Measurements from ENCODE around the gene FCHO2. TPM values are rescaled to one million over a fixed set of nuclear protein-coding genes. Genes with fewer than 3 reads are reported as not detected.

FCHO2 gene
- total RNA-seq, 1 donor from 2014 or later = 11.2 TPM

GRCh38 chr5:73066466-73066865 is 110.6 kb downstream of the FCHO2 start:
- Histone ChIP-seq H3K4me3 (ENCODE audit: low read depth, low read length) (no peak overlapping the region), H3K36me3 (ENCODE audit: control insufficient read depth, insufficient read depth, low read length) (no peaks in the 10 kb centered on the region), H3K27me3 (ENCODE audit: control insufficient read depth, insufficient read depth, low read length) (no peaks in the 10 kb centered on the region)
- DNase-seq (ENCODE audit: low read depth) = peak; percentile 29
- TF ChIP-seq CTCF (IDR thresholded peaks at IDR 0.05; ENCODE audit: insufficient read depth, low read length, poor library complexity, severe bottlenecking) = no peak

GRCh38 chr5:73067213-73067612 is 111.4 kb downstream of the FCHO2 start:
- no peak for TF ChIP-seq CTCF (IDR thresholded peaks at IDR 0.05; ENCODE audit: insufficient read depth, low read length, poor library complexity, severe bottlenecking)
- H3K27me3 ChIP-seq (ENCODE audit: control insufficient read depth, insufficient read depth, low read length) = no peaks in the 10 kb centered on the region
- H3K4me3 ChIP-seq (ENCODE audit: low read depth, low read length) = no peak overlapping the region
- H3K36me3 ChIP-seq (ENCODE audit: control insufficient read depth, insufficient read depth, low read length) = no peaks in the 10 kb centered on the region
- DNase-seq (ENCODE audit: low read depth) = no peak

GRCh38 chr5:73081093-73081492 is 125.3 kb downstream of the FCHO2 start:
- H3K4me3 ChIP-seq (ENCODE audit: low read depth, low read length) = no peak overlapping the region
- DNase-seq (ENCODE audit: low read depth) = no peak
- no peak for TF ChIP-seq CTCF (IDR thresholded peaks at IDR 0.05; ENCODE audit: insufficient read depth, low read length, poor library complexity, severe bottlenecking)
- no peaks in the 10 kb centered on the region for H3K27me3 ChIP-seq (ENCODE audit: control insufficient read depth, insufficient read depth, low read length)
- H3K36me3 ChIP-seq (ENCODE audit: control insufficient read depth, insufficient read depth, low read length) = no peaks in the 10 kb centered on the region

- Histone ChIP-seq H3K4me3 (ENCODE audit: low read depth, low read length) (no peak overlapping the region), H3K27me3 (ENCODE audit: control insufficient read depth, insufficient read depth, low read length) (no peaks in the 10 kb centered on the region), H3K36me3 (ENCODE audit: control insufficient read depth, insufficient read depth, low read length) (no peaks in the 10 kb centered on the region)
- no peak for DNase-seq (ENCODE audit: low read depth)
- no peak for TF ChIP-seq CTCF (IDR thresholded peaks at IDR 0.05; ENCODE audit: insufficient read depth, low read length, poor library complexity, severe bottlenecking)
These were observed 132.2 kb downstream of the FCHO2 start for GRCh38 chr5:73088026-73088425.

- DNase-seq (ENCODE audit: low read depth) = peak; percentile 49
- TF ChIP-seq CTCF (IDR thresholded peaks at IDR 0.05; ENCODE audit: insufficient read depth, low read length, poor library complexity, severe bottlenecking) = no peak
- Histone ChIP-seq H3K27me3 (ENCODE audit: control insufficient read depth, insufficient read depth, low read length) (no peaks in the 10 kb centered on the region), H3K4me3 (ENCODE audit: low read depth, low read length) (no peak overlapping the region), H3K36me3 (ENCODE audit: control insufficient read depth, insufficient read depth, low read length) (no peaks in the 10 kb centered on the region)
These were observed 138.1 kb downstream of the FCHO2 start for GRCh38 chr5:73093943-73094342.

GRCh38 chr5:73094415-73094814 is 138.6 kb downstream of the FCHO2 start:
- no peak for DNase-seq (ENCODE audit: low read depth)
- no peaks in the 10 kb centered on the region for H3K36me3 ChIP-seq (ENCODE audit: control insufficient read depth, insufficient read depth, low read length)
- H3K27me3 ChIP-seq (ENCODE audit: control insufficient read depth, insufficient read depth, low read length) = no peaks in the 10 kb centered on the region
- H3K4me3 ChIP-seq (ENCODE audit: low read depth, low read length) = no peak overlapping the region
- TF ChIP-seq CTCF (IDR thresholded peaks at IDR 0.05; ENCODE audit: insufficient read depth, low read length, poor library complexity, severe bottlenecking) = no peak
